Measurements from ENCODE around the gene IL10RB. TPM values are rescaled to one million over a fixed set of nuclear protein-coding genes. Genes with fewer than 3 reads are reported as not detected.
"Not testable (repeated sequence)": the region's sequence is repeated elsewhere in the genome, so short reads cannot be mapped to it uniquely, and the experiment has no call there.

IL10RB gene
- total and polyA plus RNA-seq, 4 donors, result 11.6 to 28.4 (median 17.8) TPM

GRCh38 chr21:33323610-33324009 lies 57.4 kb downstream of the IL10RB start:
- H3K36me3 ChIP-seq (ENCODE audit: control insufficient read depth in 1 of 2, insufficient read depth in 2 of 2, low read length in 1 of 2); H3K27me3 ChIP-seq (ENCODE audit: control insufficient read depth in 1 of 2, insufficient read depth in 2 of 2, low read length in 1 of 2); ATAC-seq (ENCODE audit: low FRiP score); H3K4me3 ChIP-seq (ENCODE audit: low read length in 2 of 2); H3K4me1 ChIP-seq (ENCODE audit: control insufficient read depth in 1 of 2, insufficient read depth in 2 of 2, low read length in 2 of 2); H3K9me3 ChIP-seq (ENCODE audit: control insufficient read depth, low read length); DNase-seq; H3K27ac ChIP-seq (ENCODE audit: low read depth in 1 of 2, low read length in 2 of 2): not testable (repeated sequence)
- intact Hi-C loops (cut with DNase I), result loop anchor here (2.0 to 10.0 kb wide), 3 partner anchors 57 to 121 kb away; partner anchors contain the start of gene IL10RB (in 1 of the 2)

GRCh38 chr21:33324291-33325221 lies 58.4 kb downstream of the IL10RB start, which contains the start of gene IFNAR1:
IFNAR1 (plus strand) TSS chr21:33324970; CDS start chr21:33325056, 86 bp downstream.
- Histone ChIP-seq H3K4me3 (ENCODE audit: low read length in 2 of 2) (peak within 1 kb of the TSS; percentile 79 to 89), H3K9me3 (ENCODE audit: control insufficient read depth, low read length) (no peaks in the 10 kb centered on the region), H3K36me3 (ENCODE audit: control insufficient read depth in 1 of 2, insufficient read depth in 2 of 2, low read length in 1 of 2) (no peaks in the 10 kb centered on the region), H3K27ac (ENCODE audit: low read depth in 1 of 2, low read length in 2 of 2) (peak within 1 kb of the TSS; percentile 24 to 93), H3K27me3 (ENCODE audit: control insufficient read depth in 1 of 2, insufficient read depth in 2 of 2, low read length in 1 of 2) (no peaks in the 10 kb centered on the region), H3K4me1 (ENCODE audit: control insufficient read depth in 1 of 2, insufficient read depth in 2 of 2, low read length in 2 of 2) (no peaks in the 10 kb centered on the region)
- WGBS, 2 donors, result 0% methylated on average over 85 to 86 of the region's 86 CpGs
- DNase-seq (peak; percentile 99 to 100), ATAC-seq (ENCODE audit: low FRiP score) (peak; percentile 100)
- intact Hi-C loops (cut with DNase I), result loop anchor here (2.0 to 10.0 kb wide), 3 partner anchors 58 to 120 kb away; partner anchors contain the start of gene IL10RB (in 1 of the 2)

- ATAC-seq (ENCODE audit: low FRiP score), result peak; percentile 73
Measured at GRCh38 chr21:33325222-33326067, 59.3 kb downstream of the IL10RB start.

GRCh38 chr21:33327326-33327725 lies 61.2 kb downstream of the IL10RB start:
- 86 to 90% methylated on average over 3 of the region's 3 CpGs for WGBS, 2 donors
- no peaks in the 10 kb centered on the region for H3K4me1 ChIP-seq (ENCODE audit: control insufficient read depth in 1 of 2, insufficient read depth in 2 of 2, low read length in 2 of 2)
- H3K27me3 ChIP-seq (ENCODE audit: control insufficient read depth in 1 of 2, insufficient read depth in 2 of 2, low read length in 1 of 2), result no peaks in the 10 kb centered on the region
- no peak for ATAC-seq (ENCODE audit: low FRiP score)
- H3K4me3 ChIP-seq (ENCODE audit: low read length in 2 of 2), result no peak overlapping the region
- DNase-seq, result no peak
- H3K9me3 ChIP-seq (ENCODE audit: control insufficient read depth, low read length), result peaks cover 2% of the 10 kb centered on the region
- no peak overlapping the region for H3K27ac ChIP-seq (ENCODE audit: low read depth in 1 of 2, low read length in 2 of 2)
- intact Hi-C loops (cut with DNase I), result loop anchor here in 1 of 2 donors (10.0 kb wide), 2 partner anchors 57 to 117 kb away; no protein-coding TSS in a partner anchor
- no peaks in the 10 kb centered on the region for H3K36me3 ChIP-seq (ENCODE audit: control insufficient read depth in 1 of 2, insufficient read depth in 2 of 2, low read length in 1 of 2)

More at GRCh38 chr21:33325222-33326067, 59.3 kb downstream of the IL10RB start:
- H3K4me3 ChIP-seq (ENCODE audit: low read length in 2 of 2), result peak overlapping the region; percentile 79 to 89
- WGBS, 2 donors, result 0% methylated on average over 28 of the region's 28 CpGs
- no peaks in the 10 kb centered on the region for H3K36me3 ChIP-seq (ENCODE audit: control insufficient read depth in 1 of 2, insufficient read depth in 2 of 2, low read length in 1 of 2)
- intact Hi-C loops (cut with DNase I), result loop anchor here (2.0 to 10.0 kb wide), 3 partner anchors 59 to 119 kb away; partner anchors contain the start of gene IL10RB (in 1 of the 2)
- peak; percentile 84 to 89 for DNase-seq
- H3K4me1 ChIP-seq (ENCODE audit: control insufficient read depth in 1 of 2, insufficient read depth in 2 of 2, low read length in 2 of 2), result no peaks in the 10 kb centered on the region
- no peaks in the 10 kb centered on the region for H3K27me3 ChIP-seq (ENCODE audit: control insufficient read depth in 1 of 2, insufficient read depth in 2 of 2, low read length in 1 of 2)
- H3K27ac ChIP-seq (ENCODE audit: low read depth in 1 of 2, low read length in 2 of 2), result peak overlapping the region; percentile 24 to 93
- H3K9me3 ChIP-seq (ENCODE audit: control insufficient read depth, low read length), result no peaks in the 10 kb centered on the region

DNA sequence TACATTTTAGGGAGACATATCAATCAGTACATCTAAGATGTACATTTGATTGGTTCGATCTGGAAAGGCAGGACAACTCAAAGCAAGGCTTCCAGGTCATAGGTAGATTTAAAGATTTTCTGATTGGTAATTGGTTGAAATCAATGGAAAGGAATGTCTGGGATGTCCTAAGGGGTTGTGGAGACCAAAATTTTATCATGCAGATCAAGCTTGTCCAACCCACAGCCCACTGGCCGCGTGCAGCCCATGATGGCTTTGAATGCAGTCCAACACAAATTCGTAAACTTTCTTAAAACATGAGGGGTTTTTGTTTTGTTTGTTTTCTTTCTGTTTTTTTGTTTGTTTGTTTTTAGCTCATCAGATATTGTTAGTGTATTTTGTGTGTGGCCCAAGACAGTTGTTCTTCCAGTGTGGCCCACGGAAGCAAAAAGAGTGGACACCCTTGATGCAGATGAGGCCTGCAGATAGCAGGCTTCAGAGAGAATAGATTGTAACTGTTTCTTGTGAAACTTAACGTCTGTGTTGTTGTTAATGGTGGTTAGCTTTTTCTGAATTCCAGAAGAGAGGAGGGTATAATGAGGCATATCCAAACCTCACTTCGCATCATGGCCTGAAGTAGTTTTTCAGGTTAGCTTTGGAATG lies 61.7 kb downstream of the IL10RB start:
- ATAC-seq (ENCODE audit: low FRiP score) (no peak), DNase-seq (no peak)
- Histone ChIP-seq H3K4me3 (ENCODE audit: low read length in 2 of 2) (no peak overlapping the region), H3K27me3 (ENCODE audit: control insufficient read depth in 1 of 2, insufficient read depth in 2 of 2, low read length in 1 of 2) (no peaks in the 10 kb centered on the region), H3K9me3 (ENCODE audit: control insufficient read depth, low read length) (peaks cover 2% of the 10 kb centered on the region), H3K36me3 (ENCODE audit: control insufficient read depth in 1 of 2, insufficient read depth in 2 of 2, low read length in 1 of 2) (no peaks in the 10 kb centered on the region), H3K27ac (ENCODE audit: low read depth in 1 of 2, low read length in 2 of 2) (no peak overlapping the region), H3K4me1 (ENCODE audit: control insufficient read depth in 1 of 2, insufficient read depth in 2 of 2, low read length in 2 of 2) (no peaks in the 10 kb centered on the region)
- intact Hi-C loops (cut with DNase I), result loop anchor here in 1 of 2 donors (10.0 kb wide), 2 partner anchors 57 to 117 kb away; no protein-coding TSS in a partner anchor
- WGBS, 2 donors, result 89 to 91% methylated on average over 7 of the region's 7 CpGs

DNA sequence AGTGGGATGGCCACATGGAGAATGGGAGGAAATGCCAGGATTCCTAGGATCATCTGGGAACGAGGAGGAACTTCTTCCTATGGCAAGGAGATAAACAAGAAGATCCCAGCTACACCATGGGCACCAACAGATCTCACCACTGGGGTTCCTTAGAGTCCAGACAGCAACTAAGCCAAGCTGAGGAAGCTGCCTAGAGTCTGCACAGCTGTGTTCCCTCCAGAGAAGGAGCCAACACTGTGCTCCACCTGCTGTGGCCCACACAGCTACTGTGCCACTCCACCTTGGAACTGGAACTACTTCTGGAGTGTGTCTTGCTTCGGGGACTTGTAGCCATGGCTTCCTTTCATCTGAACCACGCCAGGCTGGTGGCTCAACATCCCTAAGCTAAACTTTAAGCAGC lies 64.6 kb downstream of the IL10RB start:
- Histone ChIP-seq H3K27ac (ENCODE audit: low read depth in 1 of 2, low read length in 2 of 2) (no peak overlapping the region), H3K9me3 (ENCODE audit: control insufficient read depth, low read length) (peaks cover 2% of the 10 kb centered on the region), H3K4me3 (ENCODE audit: low read length in 2 of 2) (no peak overlapping the region), H3K27me3 (ENCODE audit: control insufficient read depth in 1 of 2, insufficient read depth in 2 of 2, low read length in 1 of 2) (no peaks in the 10 kb centered on the region), H3K4me1 (ENCODE audit: control insufficient read depth in 1 of 2, insufficient read depth in 2 of 2, low read length in 2 of 2) (no peaks in the 10 kb centered on the region), H3K36me3 (ENCODE audit: control insufficient read depth in 1 of 2, insufficient read depth in 2 of 2, low read length in 1 of 2) (no peaks in the 10 kb centered on the region)
- WGBS, 2 donors, result 92 to 95% methylated on average over 3 of the region's 3 CpGs
- ATAC-seq (ENCODE audit: low FRiP score) (no peak), DNase-seq (no peak)
- intact Hi-C loops (cut with DNase I), result no loop called here

GRCh38 chr21:33332143-33332542 lies 66.0 kb downstream of the IL10RB start:
- 97 to 98% methylated on average over 1 of the region's 1 CpG for WGBS, 2 donors
- Histone ChIP-seq H3K27ac (ENCODE audit: low read depth in 1 of 2, low read length in 2 of 2) (no peak overlapping the region), H3K36me3 (ENCODE audit: control insufficient read depth in 1 of 2, insufficient read depth in 2 of 2, low read length in 1 of 2) (no peaks in the 10 kb centered on the region), H3K4me3 (ENCODE audit: low read length in 2 of 2) (no peak overlapping the region), H3K27me3 (ENCODE audit: control insufficient read depth in 1 of 2, insufficient read depth in 2 of 2, low read length in 1 of 2) (no peaks in the 10 kb centered on the region), H3K9me3 (ENCODE audit: control insufficient read depth, low read length) (peaks cover 2% of the 10 kb centered on the region), H3K4me1 (ENCODE audit: control insufficient read depth in 1 of 2, insufficient read depth in 2 of 2, low read length in 2 of 2) (no peaks in the 10 kb centered on the region)
- intact Hi-C loops (cut with DNase I), result no loop called here
- DNase-seq (no peak), ATAC-seq (ENCODE audit: low FRiP score) (no peak)

DNA sequence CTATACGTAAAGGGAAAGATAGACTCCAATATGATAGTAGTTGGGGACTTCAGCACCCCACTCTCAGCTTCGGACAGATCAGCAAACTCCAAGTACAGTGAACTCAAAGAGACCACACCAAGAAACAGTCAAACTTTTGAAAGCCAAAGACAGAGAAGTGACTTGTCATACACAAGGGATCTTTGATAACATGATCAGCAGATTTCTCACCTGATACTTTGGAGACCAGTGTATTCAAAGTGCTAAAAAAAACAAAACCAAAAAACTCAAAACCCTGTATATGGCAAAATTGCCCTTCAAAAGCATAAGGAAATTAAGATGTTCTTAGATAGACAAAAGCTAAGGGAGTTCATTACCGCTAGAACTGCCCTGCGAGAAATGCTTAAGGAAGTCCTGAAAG lies 68.0 kb downstream of the IL10RB start:
- Histone ChIP-seq H3K9me3 (ENCODE audit: control insufficient read depth, low read length) (peaks cover 2% of the 10 kb centered on the region), H3K4me1 (ENCODE audit: control insufficient read depth in 1 of 2, insufficient read depth in 2 of 2, low read length in 2 of 2) (no peaks in the 10 kb centered on the region), H3K27ac (ENCODE audit: low read depth in 1 of 2, low read length in 2 of 2) (no peak overlapping the region), H3K36me3 (ENCODE audit: control insufficient read depth in 1 of 2, insufficient read depth in 2 of 2, low read length in 1 of 2) (no peaks in the 10 kb centered on the region), H3K27me3 (ENCODE audit: control insufficient read depth in 1 of 2, insufficient read depth in 2 of 2, low read length in 1 of 2) (no peaks in the 10 kb centered on the region), H3K4me3 (ENCODE audit: low read length in 2 of 2) (no peak overlapping the region)
- ATAC-seq (ENCODE audit: low FRiP score) (no peak), DNase-seq (no peak)
- WGBS, 2 donors, result 73 to 87% methylated on average over 4 of the region's 4 CpGs
- intact Hi-C loops (cut with DNase I), result no loop called here
